ENCODE results near the gene MYO10.
"Not testable (repeated sequence)": the region's sequence is repeated elsewhere in the genome, so short reads cannot be mapped to it uniquely, and the experiment has no call there.

Gene MYO10

GRCh38 chr5:16774806-16775205, 161.3 kb downstream of the MYO10 start:
- DNase-seq (ENCODE audit: low read depth) = no peak
- H3K4me3 ChIP-seq (ENCODE audit: low read depth, low read length) = no peak overlapping the region
- no peak for TF ChIP-seq CTCF (IDR thresholded peaks at IDR 0.05; ENCODE audit: low read depth, low read length, missing control alignments)

GRCh38 chr5:16773991-16774390, 162.1 kb downstream of the MYO10 start:
- no peak overlapping the region for H3K4me3 ChIP-seq (ENCODE audit: low read depth, low read length)
- no peak for DNase-seq (ENCODE audit: low read depth)
- TF ChIP-seq CTCF (IDR thresholded peaks at IDR 0.05; ENCODE audit: low read depth, low read length, missing control alignments) = no peak

GRCh38 chr5:16772556-16772955, 163.5 kb downstream of the MYO10 start:
- DNase-seq (ENCODE audit: low read depth) = no peak
- H3K4me3 ChIP-seq (ENCODE audit: low read depth, low read length) = no peak overlapping the region
- TF ChIP-seq CTCF (IDR thresholded peaks at IDR 0.05; ENCODE audit: low read depth, low read length, missing control alignments) = no peak

- no peak overlapping the region for H3K4me3 ChIP-seq (ENCODE audit: low read depth, low read length)
- DNase-seq (ENCODE audit: low read depth) = no peak
- TF ChIP-seq CTCF (IDR thresholded peaks at IDR 0.05; ENCODE audit: low read depth, low read length, missing control alignments) = no peak
Observed at GRCh38 chr5:16768184-16768583, 167.9 kb downstream of the MYO10 start.

- no peak for DNase-seq (ENCODE audit: low read depth)
- TF ChIP-seq CTCF (IDR thresholded peaks at IDR 0.05; ENCODE audit: low read depth, low read length, missing control alignments) = no peak
- no peak overlapping the region for H3K4me3 ChIP-seq (ENCODE audit: low read depth, low read length)
Observed at GRCh38 chr5:16763211-16763610, 172.9 kb downstream of the MYO10 start.

- DNase-seq (ENCODE audit: low read depth) = no peak
- no peak for TF ChIP-seq CTCF (IDR thresholded peaks at IDR 0.05; ENCODE audit: low read depth, low read length, missing control alignments)
- H3K4me3 ChIP-seq (ENCODE audit: low read depth, low read length) = no peak overlapping the region
Observed at GRCh38 chr5:16759147-16759773, 176.8 kb downstream of the MYO10 start.

- DNase-seq (ENCODE audit: low read depth) = no peak
- H3K4me3 ChIP-seq (ENCODE audit: low read depth, low read length) = no peak overlapping the region
- TF ChIP-seq CTCF (IDR thresholded peaks at IDR 0.05; ENCODE audit: low read depth, low read length, missing control alignments) = no peak
Observed at GRCh38 chr5:16757989-16758501, 178.0 kb downstream of the MYO10 start.

- not testable (repeated sequence) for H3K4me3 ChIP-seq (ENCODE audit: low read depth, low read length); DNase-seq (ENCODE audit: low read depth)
Observed at GRCh38 chr5:16757577-16757976, 178.5 kb downstream of the MYO10 start.
